Pancreas (tissue), 10 donors: ENCODE data around the gene RET. TPM values are rescaled to one million over a fixed set of nuclear protein-coding genes. Genes with fewer than 3 reads are reported as not detected.
"Not testable (repeated sequence)": the region's sequence is repeated elsewhere in the genome, so short reads cannot be mapped to it uniquely, and the experiment has no call there.

Experiments
- ATAC-seq, 4 donors: fragments of 200-7000 bp; cut with Tn5 transposase; one replicate each; pipeline versions ENCODE4 v1.8.0 to v1.9.1; 2020; ENCODE audit warnings: mild to moderate bottlenecking in 4 of 4, moderate library complexity in 4 of 4
- DNase-seq, 6 donors: peaks; one replicate each; pipeline ENCODE4 v3.0.0-alpha.2; 2020
- FAIRE-seq: peaks from 2 replicates; lab custom pipeline; 2012; peaks lifted over from hg19 to GRCh38; lab: Jason Lieb, UNC
- H3K27ac ChIP-seq, 4 donors: fragments of 200-600 bp; sonication (generic); 1 replicate in 3 of 4; 2 replicates in 1 of 4; pipeline versions ENCODE4 v1.5.0 to v1.8.0; 2020
- H3K27me3 ChIP-seq, 4 donors: fragments of 200-600 bp; one replicate each; pipeline ENCODE4 v1.8.0; 2021
- H3K36me3 ChIP-seq, 3 donors: fragments of 200-600 bp; sonication (generic) in 1 of 3; one replicate each; pipeline versions ENCODE4 v1.5.0 to v1.8.0; 2020 to 2021
- H3K4me1 ChIP-seq, 3 donors: fragments of 200-600 bp; one replicate each; pipeline ENCODE4 v1.8.0; 2021
- H3K4me3 ChIP-seq, 4 donors: fragments of 200-600 bp; sonication (generic) in 2 of 4; one replicate each; pipeline versions ENCODE4 v1.5.0 to v1.8.0; 2020 to 2021
- H3K9me3 ChIP-seq, 4 donors: fragments of 200-600 bp; one replicate each; pipeline ENCODE4 v1.8.0; 2021
- CTCF ChIP-seq, 4 donors: fragments of 200-600 bp; sonication (generic) in 3 of 4; IDR thresholded peaks; one replicate each; pipeline versions ENCODE4 v1.5.0 to v1.8.0; 2021; ENCODE audit warnings: antibody characterized with exemption in 4 of 4
- WGBS, 2 donors: extraction: QIAGEN DNeasy Blood & Tissue Kit; methylation state at CpG; one replicate each; pipeline ENCODE4 v1.1.7; 2013; 5-methylcytosine and 5-hydroxymethylcytosine counted together
- intact Hi-C, 3 donors: fragments of 100-400 bp; cut with DNase I; formaldehyde crosslinking; loops; one replicate each; pipeline versions ENCODE4 v1.11.1 to v1.14.2; 2022
- polyA plus RNA-seq, 2 donors: library from polyadenylated mRNA; stranded (reverse); fragments of 200-250 nt; gene quantifications; one replicate each; pipeline ENCODE4 v1.2.3, GENCODE V29; 2013
- total RNA-seq, 6 donors: library from RNA; stranded (reverse); fragmentation: NEBNext Ultra II Directional in 4 of 6; extraction: Animal tissue kit (Norgen Biotek cat#: 25700) in 4 of 6; gene quantifications; one replicate each; pipeline versions ENCODE4 v1.2.1 to v1.2.4, GENCODE V29; 2021 to 2023
- donor health status: healthy with polysubstance abuse.
- donor health status: DM: no; HTN: no; CAD: no; lungs with moderate emphysema.
- donor health status: DM: no; HTN: no; CAD: no.
- donor health status: control.
- donor health status: control.
- donor health status: Bipolar disorder and iron deficiency.
- donor health status: DM: yes; HTN: yes; CAD: no.
- donor health status: DM: no; HTN: no; CAD: no.
- donor health status: DM: no; HTN: no; CAD: no.
- donor health status: DM: yes; HTN: yes; CAD: no.

The RET gene
- total and polyA plus RNA-seq, 8 donors, result 0.32 to 4.4 (median 0.83) TPM

GRCh38 chr10:43138757-43139241 lies 61.9 kb downstream of the RET start:
- Histone ChIP-seq H3K36me3 (no peaks in the 10 kb centered on the region), H3K27ac (peak overlapping the region; percentile 59 to 92 (median 81)), H3K4me1 (peaks cover 0 to 14% (median 0%) of the 10 kb centered on the region in 3 donors), H3K9me3 (no peaks in the 10 kb centered on the region), H3K4me3 (peak overlapping the region; percentile 71 to 96 (median 92)), H3K27me3 (no peaks in the 10 kb centered on the region)
- no peak for DNase-seq
- TF ChIP-seq CTCF (IDR thresholded peaks at IDR 0.05), result no peak
- no peak for FAIRE-seq
- peak in 3 of 4 donors; percentile 8 to 20 (median 17) for ATAC-seq
- intact Hi-C loops, result no loop called here
- 0 to 1% methylated on average over 22 of the region's 22 CpGs for WGBS, 2 donors

- FAIRE-seq, result no peak
- peaks cover 0 to 20% (median 0%) of the 10 kb centered on the region in 3 donors for H3K4me1 ChIP-seq
- TF ChIP-seq CTCF (IDR thresholded peaks at IDR 0.05), result no peak
- no peak for DNase-seq
- no peaks in the 10 kb centered on the region for H3K27me3 ChIP-seq
- H3K27ac ChIP-seq, result no peak overlapping the region
- no peaks in the 10 kb centered on the region for H3K36me3 ChIP-seq
- intact Hi-C loops, result no loop called here
- no peak for ATAC-seq
- H3K9me3 ChIP-seq, result no peaks in the 10 kb centered on the region
- 84 to 90% methylated on average over 5 of the region's 5 CpGs for whole genome bisulfite sequencing, 2 donors
- H3K4me3 ChIP-seq, result no peak overlapping the region
These were observed 64.6 kb downstream of the RET start for GRCh38 chr10:43141421-43141820.

GRCh38 chr10:43145311-43145710 lies 68.4 kb downstream of the RET start:
- intact Hi-C loops, result no loop called here
- H3K4me1 ChIP-seq, result peaks cover 0 to 10% (median 0%) of the 10 kb centered on the region in 3 donors
- no peak overlapping the region for H3K27ac ChIP-seq

GRCh38 chr10:43145936-43146335 lies 69.1 kb downstream of the RET start:
- FAIRE-seq, DNase-seq, H3K9me3 ChIP-seq, ATAC-seq, H3K4me3 ChIP-seq, H3K27ac ChIP-seq, H3K27me3 ChIP-seq, intact Hi-C loops, H3K36me3 ChIP-seq: not testable (repeated sequence)
- peaks cover 0 to 10% (median 0%) of the 10 kb centered on the region in 3 donors for H3K4me1 ChIP-seq
- WGBS, 2 donors, result 90 to 100% methylated on average over 1 of the region's 1 CpG

More at GRCh38 chr10:43145311-43145710, 68.4 kb downstream of the RET start:
- 83 to 88% methylated on average over 6 of the region's 6 CpGs for WGBS, 2 donors
- DNase-seq, result no peak
- H3K36me3 ChIP-seq, result no peaks in the 10 kb centered on the region
- ATAC-seq, result no peak
- no peak for FAIRE-seq
- H3K27me3 ChIP-seq, result no peaks in the 10 kb centered on the region
- TF ChIP-seq CTCF (IDR thresholded peaks at IDR 0.05), result no peak
- H3K9me3 ChIP-seq, result no peaks in the 10 kb centered on the region
- no peak overlapping the region for H3K4me3 ChIP-seq

- peaks cover 0 to 4% (median 0%) of the 10 kb centered on the region in 3 donors for H3K4me1 ChIP-seq
- no peaks in the 10 kb centered on the region for H3K9me3 ChIP-seq
- no peaks in the 10 kb centered on the region for H3K36me3 ChIP-seq
- no peaks in the 10 kb centered on the region for H3K27me3 ChIP-seq
- no peak for TF ChIP-seq CTCF (IDR thresholded peaks at IDR 0.05)
- DNase-seq (no peak), FAIRE-seq (no peak), ATAC-seq (no peak)
- WGBS, 2 donors, result 77 to 83% methylated on average over 2 of the region's 2 CpGs
- intact Hi-C loops, result no loop called here
- H3K27ac ChIP-seq, result no peak overlapping the region
- no peak overlapping the region for H3K4me3 ChIP-seq
These were observed 74.5 kb downstream of the RET start for GRCh38 chr10:43151371-43151770.
